RWPE2 (cell line): ENCODE results near the gene NUBP2.

Experiments used
- ATAC-seq: fragments of 200-7000 bp; cut with Tn5 transposase; 3 replicates; pipeline ENCODE4 v1.9.1; 2021; ENCODE audit warnings: low read depth
- DNase-seq: peaks from one replicate; pipeline ENCODE4 v3.0.0-alpha.2; 2020; ENCODE audit warnings: low spot score
- H3K27ac ChIP-seq: fragments of 450-650 bp; 2 replicates; pipeline ENCODE4 v1.5.1; 2017; ENCODE audit warnings: mild to moderate bottlenecking; ENCODE audit not compliant: poor library complexity, severe bottlenecking
- H3K27me3 ChIP-seq: fragments of 250-450 bp; sonication (Bioruptor Pico); 2 replicates; pipeline ENCODE4 v1.5.1; 2021; ENCODE audit warnings: mild to moderate bottlenecking, moderate library complexity; ENCODE audit not compliant: insufficient read depth, poor library complexity, severe bottlenecking
- H3K36me3 ChIP-seq: fragments of 250-450 bp; sonication (Bioruptor Pico); 2 replicates; pipeline ENCODE4 v1.5.1; 2020; ENCODE audit warnings: low read depth, mild to moderate bottlenecking, moderate library complexity
- H3K4me1 ChIP-seq: fragments of 250-450 bp; sonication (Bioruptor Pico); 2 replicates; pipeline ENCODE4 v1.5.1; 2021; ENCODE audit warnings: mild to moderate bottlenecking, moderate library complexity; ENCODE audit not compliant: insufficient read depth, poor library complexity, severe bottlenecking
- H3K4me3 ChIP-seq: fragments of 250-450 bp; sonication (Bioruptor Pico); 2 replicates; pipeline ENCODE4 v1.5.1; 2021; ENCODE audit warnings: mild to moderate bottlenecking, moderate library complexity; ENCODE audit not compliant: severe bottlenecking
- H3K9me3 ChIP-seq: fragments of 250-450 bp; sonication (Bioruptor Pico); 2 replicates; pipeline ENCODE4 v1.5.1; 2021; ENCODE audit warnings: mild to moderate bottlenecking, moderate library complexity; ENCODE audit not compliant: severe bottlenecking
- TF ChIP-seq, protein P1 (sequence below): fragments of 450-650 bp; IDR thresholded peaks from one replicate; pipeline ENCODE4 v1.5.1; 2017; ENCODE audit warnings: mild to moderate bottlenecking, moderate library complexity; ENCODE audit not compliant: poor library complexity, severe bottlenecking

The NUBP2 gene

DNA sequence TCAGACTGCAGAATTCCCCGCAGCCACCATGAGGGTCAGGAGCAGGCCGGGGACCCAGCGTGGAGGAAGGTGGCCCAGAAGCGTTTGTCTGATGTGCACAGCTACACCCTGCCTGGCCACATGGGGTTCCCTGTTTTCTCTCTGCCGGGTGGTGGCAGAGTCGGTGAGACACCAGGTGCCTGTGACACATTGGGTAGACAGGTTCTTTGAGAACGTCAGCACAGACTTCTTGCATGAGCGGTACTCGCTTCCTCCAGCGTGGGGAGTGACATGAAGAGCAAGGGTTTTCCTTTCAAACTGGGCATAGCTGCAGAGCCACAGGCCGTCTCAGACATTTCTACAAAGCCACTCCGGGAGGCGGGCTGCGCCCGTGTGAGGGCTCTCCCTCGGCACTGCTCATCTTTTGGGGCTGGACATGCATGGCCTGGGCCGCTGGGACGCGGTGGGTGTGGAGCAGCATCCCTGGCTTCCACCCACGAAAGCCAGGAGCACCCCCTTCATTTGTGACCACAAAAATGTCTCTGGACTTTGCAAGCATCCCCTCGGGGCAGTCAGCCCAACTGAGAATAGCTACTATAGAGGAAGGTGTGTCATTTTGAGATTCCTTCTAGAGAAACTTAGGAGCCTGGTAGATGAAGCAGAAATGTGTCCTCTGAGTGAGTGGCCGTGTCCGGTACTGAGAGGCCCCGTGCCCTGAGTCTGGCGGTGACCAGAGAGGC is 37.4 kb upstream of the NUBP2 start:
- Histone ChIP-seq H3K27me3 (no peaks in the 10 kb centered on the region), H3K4me3 (no peak overlapping the region), H3K36me3 (peaks cover 16% of the 10 kb centered on the region), H3K9me3 (no peaks in the 10 kb centered on the region), H3K27ac (peak overlapping the region; percentile 80), H3K4me1 (peaks cover 20% of the 10 kb centered on the region)
- peak; percentile 50 for ATAC-seq
- peak; percentile 84 for DNase-seq
- TF ChIP-seq, protein P1, sequence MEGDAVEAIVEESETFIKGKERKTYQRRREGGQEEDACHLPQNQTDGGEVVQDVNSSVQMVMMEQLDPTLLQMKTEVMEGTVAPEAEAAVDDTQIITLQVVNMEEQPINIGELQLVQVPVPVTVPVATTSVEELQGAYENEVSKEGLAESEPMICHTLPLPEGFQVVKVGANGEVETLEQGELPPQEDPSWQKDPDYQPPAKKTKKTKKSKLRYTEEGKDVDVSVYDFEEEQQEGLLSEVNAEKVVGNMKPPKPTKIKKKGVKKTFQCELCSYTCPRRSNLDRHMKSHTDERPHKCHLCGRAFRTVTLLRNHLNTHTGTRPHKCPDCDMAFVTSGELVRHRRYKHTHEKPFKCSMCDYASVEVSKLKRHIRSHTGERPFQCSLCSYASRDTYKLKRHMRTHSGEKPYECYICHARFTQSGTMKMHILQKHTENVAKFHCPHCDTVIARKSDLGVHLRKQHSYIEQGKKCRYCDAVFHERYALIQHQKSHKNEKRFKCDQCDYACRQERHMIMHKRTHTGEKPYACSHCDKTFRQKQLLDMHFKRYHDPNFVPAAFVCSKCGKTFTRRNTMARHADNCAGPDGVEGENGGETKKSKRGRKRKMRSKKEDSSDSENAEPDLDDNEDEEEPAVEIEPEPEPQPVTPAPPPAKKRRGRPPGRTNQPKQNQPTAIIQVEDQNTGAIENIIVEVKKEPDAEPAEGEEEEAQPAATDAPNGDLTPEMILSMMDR: no peak

DNA sequence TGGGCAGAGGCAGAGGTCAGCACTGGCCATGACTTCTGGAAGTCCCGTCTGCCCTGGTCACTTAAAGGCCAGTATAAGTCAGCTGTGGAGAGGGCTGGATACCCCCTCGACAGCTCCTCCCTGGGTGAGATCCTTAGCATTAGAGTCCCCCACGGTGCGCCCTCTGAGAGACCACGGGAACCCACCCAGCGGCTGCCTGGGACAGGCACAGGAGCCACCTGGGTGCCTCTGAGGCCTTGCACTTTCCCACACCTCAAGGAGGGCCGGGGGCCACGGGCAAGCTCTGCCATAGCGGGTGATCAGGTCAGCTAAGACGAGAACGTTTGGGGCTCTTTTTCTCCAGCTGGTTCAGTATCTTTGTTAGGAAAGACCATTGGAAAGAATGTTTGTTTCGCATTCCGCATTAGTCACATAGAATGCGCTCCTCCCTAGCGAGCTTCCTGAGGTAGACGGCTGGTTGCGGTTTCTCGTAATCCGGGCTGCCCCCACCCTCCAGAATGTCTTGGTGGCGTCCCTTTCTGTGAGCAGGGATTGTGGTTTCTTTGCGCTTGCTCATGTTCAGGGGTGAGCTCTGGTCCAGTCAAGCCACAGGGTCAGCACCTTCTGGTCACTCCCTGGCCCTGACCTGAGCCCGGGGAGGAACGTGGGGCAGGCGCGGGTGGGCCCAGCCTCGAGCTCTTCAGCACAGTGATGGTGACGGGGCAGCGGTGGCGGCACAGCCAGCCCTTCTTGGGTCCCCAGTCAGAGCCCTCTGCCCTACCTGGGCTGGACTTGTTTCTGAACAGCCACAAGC is 36.7 kb upstream of the NUBP2 start:
- Histone ChIP-seq H3K36me3 (peaks cover 23% of the 10 kb centered on the region), H3K27ac (peak overlapping the region; percentile 80)
- TF ChIP-seq, protein P1: no peak

GRCh38 chr16:1746693-1747195 is 36.0 kb upstream of the NUBP2 start:
- peaks cover 26% of the 10 kb centered on the region for H3K36me3 ChIP-seq
- TF ChIP-seq, protein P1: no peak
- peaks cover 20% of the 10 kb centered on the region for H3K4me1 ChIP-seq
- H3K27ac ChIP-seq: peak overlapping the region; percentile 80
- no peaks in the 10 kb centered on the region for H3K9me3 ChIP-seq
- no peaks in the 10 kb centered on the region for H3K27me3 ChIP-seq
- no peak for ATAC-seq
- no peak overlapping the region for H3K4me3 ChIP-seq
- DNase-seq: no peak

More for the DNA sequence above, 36.7 kb upstream of the NUBP2 start:
- ATAC-seq (peak; percentile 40), DNase-seq (peak; percentile 73)
- Histone ChIP-seq H3K27me3 (no peaks in the 10 kb centered on the region), H3K4me3 (no peak overlapping the region), H3K9me3 (no peaks in the 10 kb centered on the region), H3K4me1 (peaks cover 20% of the 10 kb centered on the region)

- no peak for DNase-seq
- no peak overlapping the region for H3K4me3 ChIP-seq
- ATAC-seq: no peak
- H3K9me3 ChIP-seq: no peaks in the 10 kb centered on the region
- peaks cover 32% of the 10 kb centered on the region for H3K36me3 ChIP-seq
- H3K4me1 ChIP-seq: peaks cover 20% of the 10 kb centered on the region
- no peak overlapping the region for H3K27ac ChIP-seq
- TF ChIP-seq, protein P1: no peak
- H3K27me3 ChIP-seq: no peaks in the 10 kb centered on the region
Observed at GRCh38 chr16:1747934-1748333, 34.8 kb upstream of the NUBP2 start.
